PC-3 (cell line): ENCODE measurements around the gene VSTM2B. TPM values are rescaled to one million over a fixed set of nuclear protein-coding genes. Genes with fewer than 3 reads are reported as not detected.

Experiments used
- ATAC-seq: fragments of 200-7000 bp; cut with Tn5 transposase; 2 replicates; pipeline ENCODE4 v1.9.1; 2020; ENCODE audit warnings: mild to moderate bottlenecking, moderate library complexity
- BruUV-seq: library from RNA; stranded (reverse); fragments of 400-500 nt; replicated peaks from 2 replicates; lab custom pipeline; 2021; lab: Mats Ljungman, UMichigan
- CTCF ChIA-PET: fragments of 300-600 bp; sonication (Branson Sonifier 250); formaldehyde crosslinking; loops from one replicate; lab custom pipeline; 2022; ENCODE audit warnings: antibody characterized with exemption; lab: Charles Lee
- POLR2A ChIA-PET: fragments of 300-600 bp; sonication (Branson Sonifier 250); formaldehyde crosslinking; loops from one replicate; lab custom pipeline; 2022; ENCODE audit warnings: antibody characterized with exemption; ENCODE audit not compliant: unreplicated experiment; lab: Charles Lee
- DNase-seq: peaks from one replicate; pipeline ENCODE4 v3.0.0-alpha.2; 2015
- H2AFZ ChIP-seq: fragments of 300-600 bp; sonication (generic); 2 replicates; pipeline ENCODE4 v1.6.0; 2016; ENCODE audit warnings: antibody characterized with exemption, low read length
- H3F3A ChIP-seq: fragments of 300-600 bp; sonication (generic); one replicate; pipeline ENCODE4 v1.6.0; 2017; ENCODE audit warnings: antibody characterized with exemption, low read length, control low read depth, mild to moderate bottlenecking; ENCODE audit not compliant: unreplicated experiment
- H3K27ac ChIP-seq: fragments of 300-600 bp; sonication (generic); 2 replicates; pipeline ENCODE4 v1.5.1; 2016; ENCODE audit warnings: mild to moderate bottlenecking, low read length
- H3K27me3 ChIP-seq: fragments of 300-600 bp; sonication (generic); 2 replicates; pipeline ENCODE4 v1.6.1; 2016; ENCODE audit warnings: low read length, mixed read lengths
- H3K36me3 ChIP-seq: fragments of 300-600 bp; sonication (generic); 2 replicates; pipeline ENCODE4 v1.6.1; 2016; ENCODE audit warnings: low read depth, mixed run types, low read length, mixed read lengths
- H3K4me1 ChIP-seq: fragments of 300-600 bp; sonication (generic); 2 replicates; pipeline ENCODE4 v1.5.1; 2016; ENCODE audit warnings: low read length; ENCODE audit not compliant: insufficient read depth
- H3K4me2 ChIP-seq: fragments of 300-600 bp; sonication (generic); 2 replicates; pipeline ENCODE4 v1.6.0; 2016; ENCODE audit warnings: low read length
- H3K4me3 ChIP-seq: fragments of 300-600 bp; sonication (generic); 2 replicates; pipeline ENCODE4 v1.5.1; 2016; ENCODE audit warnings: mild to moderate bottlenecking, low read length, mixed read lengths
- H3K79me2 ChIP-seq: fragments of 300-600 bp; sonication (generic); 2 replicates; pipeline ENCODE4 v1.6.1; 2017; ENCODE audit warnings: low read length, mixed read lengths
- H3K9ac ChIP-seq: fragments of 300-600 bp; sonication (generic); 2 replicates; pipeline ENCODE4 v1.6.0; 2016; ENCODE audit warnings: mild to moderate bottlenecking, low read length
- H3K9me2 ChIP-seq: fragments of 300-600 bp; sonication (generic); replicated peaks from 2 replicates; pipeline ENCODE4 v1.6.1; 2016; ENCODE audit warnings: mixed run types, low read length, mixed read lengths
- H3K9me3 ChIP-seq: fragments of 300-600 bp; sonication (generic); 2 replicates; pipeline ENCODE4 v1.6.1; 2016; ENCODE audit warnings: low read length, mixed read lengths
- H4K20me1 ChIP-seq: fragments of 300-600 bp; sonication (generic); 2 replicates; pipeline ENCODE4 v1.6.1; 2016; ENCODE audit warnings: low read length, mixed read lengths
- CTCF ChIP-seq: fragments of 300-600 bp; sonication (generic); conservative IDR thresholded peaks from 2 replicates; pipeline ENCODE4 v1.5.1; 2017; ENCODE audit warnings: antibody characterized with exemption, low read depth, mild to moderate bottlenecking, low read length
- EZH2 ChIP-seq: fragments of 300-600 bp; sonication (generic); IDR thresholded peaks from one replicate; pipeline ENCODE4 v1.6.1; 2017; ENCODE audit warnings: antibody characterized with exemption, mild to moderate bottlenecking, low read length; ENCODE audit not compliant: unreplicated experiment
- EZH2phosphoT487 ChIP-seq: fragments of 300-600 bp; sonication (generic); IDR thresholded peaks from 2 replicates; pipeline ENCODE4 v1.6.1; 2018; ENCODE audit warnings: mild to moderate bottlenecking, antibody characterized with exemption, low read length, borderline replicate concordance
- intact Hi-C: fragments of 100-400 bp; cut with micrococcal nuclease; formaldehyde crosslinking; loops from 2 replicates; pipeline ENCODE4 v1.9.0; 2023
- total RNA-seq: library from RNA; depleted of rRNA; stranded (reverse); fragments of >200 nt; gene quantifications from 2 replicates; pipeline ENCODE4 v1.2.3, GENCODE V29; 2014

Gene VSTM2B
- total RNA-seq, 1 experiment from 2014 or later = not detected

GRCh38 chr19:29527500-29528328 is 1.9 kb downstream of the VSTM2B start:
- no peak overlapping the region for H3K4me3 ChIP-seq

GRCh38 chr19:29528350-29528945 is 2.7 kb downstream of the VSTM2B start:
- H3K9me3 ChIP-seq = no peaks in the 10 kb centered on the region
- no TSS peak for BruUV-seq
- no peak overlapping the region for H3K27ac ChIP-seq
- H3K4me2 ChIP-seq = peak overlapping the region; percentile 80
- no peaks in the 10 kb centered on the region for H4K20me1 ChIP-seq
- no peaks in the 10 kb centered on the region for H3K9me2 ChIP-seq
- no peaks in the 10 kb centered on the region for H3F3A ChIP-seq
- intact Hi-C loops = loop anchor here (5.0 kb wide), 1 partner anchor 61 kb away; no protein-coding TSS in a partner anchor
- ATAC-seq (peak; percentile 89), DNase-seq (peak; percentile 63)
- no peaks in the 10 kb centered on the region for H3K36me3 ChIP-seq
- CTCF ChIA-PET = interaction anchor here (0.9 kb wide), 1 partner anchor 61 kb away, joined by 7 read pairs; no protein-coding TSS in a partner anchor
- H3K27me3 ChIP-seq = peaks cover 36% of the 10 kb centered on the region
- H3K4me3 ChIP-seq = peak overlapping the region; percentile 54
- H3K79me2 ChIP-seq = no peaks in the 10 kb centered on the region
- POLR2A ChIA-PET = interaction anchor here (0.6 kb wide), 1 partner anchor 78 kb away, joined by 4 read pairs; the partner anchor contains the start of gene POP4
- TF ChIP-seq EZH2phosphoT487 = no peak
- TF ChIP-seq CTCF = peak; percentile 79
- TF ChIP-seq EZH2 = no peak
- no peaks in the 10 kb centered on the region for H3K4me1 ChIP-seq
- H2AFZ ChIP-seq = peak overlapping the region; percentile 61; the same call in 1 of the 2 replicates
- H3K9ac ChIP-seq = no peak overlapping the region

More at GRCh38 chr19:29527500-29528328, 1.9 kb downstream of the VSTM2B start:
- no peaks in the 10 kb centered on the region for H3K9me3 ChIP-seq
- H3K4me2 ChIP-seq = peak overlapping the region; percentile 80
- H2AFZ ChIP-seq = peak overlapping the region; percentile 55; the same call in 1 of the 2 replicates
- H3K9me2 ChIP-seq = no peaks in the 10 kb centered on the region
- H3K36me3 ChIP-seq = no peaks in the 10 kb centered on the region
- CTCF ChIA-PET = interaction anchor here (0.9 kb wide), 1 partner anchor 60 kb away, joined by 7 read pairs; no protein-coding TSS in a partner anchor
- H3F3A ChIP-seq = no peaks in the 10 kb centered on the region
- intact Hi-C loops = loop anchor here (5.0 kb wide), 1 partner anchor 60 kb away; no protein-coding TSS in a partner anchor
- BruUV-seq = no TSS peak
- DNase-seq (no peak), ATAC-seq (peak; percentile 15; the same call in 1 of the 2 replicates)
- H3K9ac ChIP-seq = no peak overlapping the region
- H3K27ac ChIP-seq = no peak overlapping the region
- peaks cover 38% of the 10 kb centered on the region for H3K27me3 ChIP-seq
- H4K20me1 ChIP-seq = no peaks in the 10 kb centered on the region
- no peaks in the 10 kb centered on the region for H3K4me1 ChIP-seq
- POLR2A ChIA-PET = interaction anchor here (0.6 kb wide), 1 partner anchor 79 kb away, joined by 4 read pairs; the partner anchor contains the start of gene POP4
- TF ChIP-seq EZH2phosphoT487 = no peak
- no peak for TF ChIP-seq EZH2
- no peak for TF ChIP-seq CTCF
- no peaks in the 10 kb centered on the region for H3K79me2 ChIP-seq
